ENCODE data around the gene PELI1. TPM values are rescaled to one million over a fixed set of nuclear protein-coding genes. Genes with fewer than 3 reads are reported as not detected.

The PELI1 gene
- polyA plus RNA-seq, 1 donor from 2014 or later = 34.9 TPM

DNA sequence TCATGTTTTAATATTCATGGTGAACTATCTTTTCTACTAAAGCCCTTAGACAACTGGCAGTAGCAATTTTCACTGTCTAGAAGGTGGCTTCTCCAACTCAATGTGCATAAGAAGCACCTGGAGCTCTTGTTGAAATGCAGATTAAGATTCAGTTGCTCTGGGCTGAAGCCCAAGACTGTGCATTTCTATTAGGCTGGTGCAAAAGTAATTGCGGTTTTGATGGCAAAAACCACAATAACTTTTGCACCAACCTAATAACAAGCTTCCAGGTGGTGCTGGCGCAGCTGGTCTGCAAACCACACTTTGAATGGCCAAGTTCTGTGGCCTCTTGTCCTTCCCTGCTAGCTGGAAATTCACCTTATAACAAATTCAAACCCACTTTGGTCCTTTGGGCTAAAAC, 98.3 kb downstream of the PELI1 start:
- H3K27me3 ChIP-seq (ENCODE audit: insufficient read depth, low read depth, low read length) = no peaks in the 10 kb centered on the region
- no peaks in the 10 kb centered on the region for H4K20me1 ChIP-seq (ENCODE audit: insufficient read depth)
- H3K4me2 ChIP-seq (ENCODE audit: low read length) = no peak overlapping the region
- no peak overlapping the region for H2AFZ ChIP-seq (ENCODE audit: low read depth, low read length)
- no peak overlapping the region for H3K9ac ChIP-seq (ENCODE audit: low read length)
- no peak overlapping the region for H3K4me3 ChIP-seq (ENCODE audit: low read length)
- TF ChIP-seq POLR2AphosphoS5 (IDR thresholded peaks at IDR 0.05) (no peak), TAF1 (IDR thresholded peaks at IDR 0.05; ENCODE audit: low read depth) (no peak), MXI1 (conservative IDR thresholded peaks at IDR 0.05; ENCODE audit: poor library complexity, severe bottlenecking) (no peak), EP300 (conservative IDR thresholded peaks at IDR 0.05; ENCODE audit: poor library complexity, severe bottlenecking) (no peak), RAD21 (conservative IDR thresholded peaks at IDR 0.05) (no peak), EZH2 (IDR thresholded peaks at IDR 0.05; ENCODE audit: borderline replicate concordance, insufficient read depth, low read length, poor library complexity, severe bottlenecking) (no peak)
- TF ChIP-seq, protein P1, sequence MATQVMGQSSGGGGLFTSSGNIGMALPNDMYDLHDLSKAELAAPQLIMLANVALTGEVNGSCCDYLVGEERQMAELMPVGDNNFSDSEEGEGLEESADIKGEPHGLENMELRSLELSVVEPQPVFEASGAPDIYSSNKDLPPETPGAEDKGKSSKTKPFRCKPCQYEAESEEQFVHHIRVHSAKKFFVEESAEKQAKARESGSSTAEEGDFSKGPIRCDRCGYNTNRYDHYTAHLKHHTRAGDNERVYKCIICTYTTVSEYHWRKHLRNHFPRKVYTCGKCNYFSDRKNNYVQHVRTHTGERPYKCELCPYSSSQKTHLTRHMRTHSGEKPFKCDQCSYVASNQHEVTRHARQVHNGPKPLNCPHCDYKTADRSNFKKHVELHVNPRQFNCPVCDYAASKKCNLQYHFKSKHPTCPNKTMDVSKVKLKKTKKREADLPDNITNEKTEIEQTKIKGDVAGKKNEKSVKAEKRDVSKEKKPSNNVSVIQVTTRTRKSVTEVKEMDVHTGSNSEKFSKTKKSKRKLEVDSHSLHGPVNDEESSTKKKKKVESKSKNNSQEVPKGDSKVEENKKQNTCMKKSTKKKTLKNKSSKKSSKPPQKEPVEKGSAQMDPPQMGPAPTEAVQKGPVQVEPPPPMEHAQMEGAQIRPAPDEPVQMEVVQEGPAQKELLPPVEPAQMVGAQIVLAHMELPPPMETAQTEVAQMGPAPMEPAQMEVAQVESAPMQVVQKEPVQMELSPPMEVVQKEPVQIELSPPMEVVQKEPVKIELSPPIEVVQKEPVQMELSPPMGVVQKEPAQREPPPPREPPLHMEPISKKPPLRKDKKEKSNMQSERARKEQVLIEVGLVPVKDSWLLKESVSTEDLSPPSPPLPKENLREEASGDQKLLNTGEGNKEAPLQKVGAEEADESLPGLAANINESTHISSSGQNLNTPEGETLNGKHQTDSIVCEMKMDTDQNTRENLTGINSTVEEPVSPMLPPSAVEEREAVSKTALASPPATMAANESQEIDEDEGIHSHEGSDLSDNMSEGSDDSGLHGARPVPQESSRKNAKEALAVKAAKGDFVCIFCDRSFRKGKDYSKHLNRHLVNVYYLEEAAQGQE (IDR thresholded peaks at IDR 0.05; ENCODE audit: borderline replicate concordance) = no peak
- TF ChIP-seq, protein P2, sequence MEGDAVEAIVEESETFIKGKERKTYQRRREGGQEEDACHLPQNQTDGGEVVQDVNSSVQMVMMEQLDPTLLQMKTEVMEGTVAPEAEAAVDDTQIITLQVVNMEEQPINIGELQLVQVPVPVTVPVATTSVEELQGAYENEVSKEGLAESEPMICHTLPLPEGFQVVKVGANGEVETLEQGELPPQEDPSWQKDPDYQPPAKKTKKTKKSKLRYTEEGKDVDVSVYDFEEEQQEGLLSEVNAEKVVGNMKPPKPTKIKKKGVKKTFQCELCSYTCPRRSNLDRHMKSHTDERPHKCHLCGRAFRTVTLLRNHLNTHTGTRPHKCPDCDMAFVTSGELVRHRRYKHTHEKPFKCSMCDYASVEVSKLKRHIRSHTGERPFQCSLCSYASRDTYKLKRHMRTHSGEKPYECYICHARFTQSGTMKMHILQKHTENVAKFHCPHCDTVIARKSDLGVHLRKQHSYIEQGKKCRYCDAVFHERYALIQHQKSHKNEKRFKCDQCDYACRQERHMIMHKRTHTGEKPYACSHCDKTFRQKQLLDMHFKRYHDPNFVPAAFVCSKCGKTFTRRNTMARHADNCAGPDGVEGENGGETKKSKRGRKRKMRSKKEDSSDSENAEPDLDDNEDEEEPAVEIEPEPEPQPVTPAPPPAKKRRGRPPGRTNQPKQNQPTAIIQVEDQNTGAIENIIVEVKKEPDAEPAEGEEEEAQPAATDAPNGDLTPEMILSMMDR (IDR thresholded peaks at IDR 0.05; ENCODE audit: poor library complexity, severe bottlenecking) = no peak
- H3K79me2 ChIP-seq (replicated peaks; ENCODE audit: insufficient read depth, low read length) = no peaks in the 10 kb centered on the region
- no peaks in the 10 kb centered on the region for H3F3A ChIP-seq (ENCODE audit: insufficient read depth, low read length, poor library complexity, severe bottlenecking)
- H3K27ac ChIP-seq (ENCODE audit: low read length) = no peak overlapping the region
- H3K9me2 ChIP-seq (ENCODE audit: insufficient read depth, low read length) = no peaks in the 10 kb centered on the region
- H3K9me3 ChIP-seq (ENCODE audit: low read length) = no peaks in the 10 kb centered on the region
- no peaks in the 10 kb centered on the region for H3K36me3 ChIP-seq (ENCODE audit: insufficient read depth, low read length)

Other genes with a start within 250 kb of the PELI1 start
- 34.2 and 35.3 TPM in 2 replicates for gene VPS54, start 125.0 kb downstream of the PELI1 start, polyA plus RNA-seq

Measured in neural cell (in vitro differentiated cells).